Medulla oblongata (tissue), 1 donor: ENCODE measurements around the gene S100A9.
A peak's percentile ranks its signal among the peaks of the same experiment; 100 is the strongest.
"Not testable (repeated sequence)": the region's sequence is repeated elsewhere in the genome, so short reads cannot be mapped to it uniquely, and the experiment has no call there.

Experiments
- DNase-seq: peaks from one replicate; pipeline ENCODE4 v3.0.0-alpha.2; 2015; ENCODE audit errors: extremely low spot score

S100A9 gene

DNA sequence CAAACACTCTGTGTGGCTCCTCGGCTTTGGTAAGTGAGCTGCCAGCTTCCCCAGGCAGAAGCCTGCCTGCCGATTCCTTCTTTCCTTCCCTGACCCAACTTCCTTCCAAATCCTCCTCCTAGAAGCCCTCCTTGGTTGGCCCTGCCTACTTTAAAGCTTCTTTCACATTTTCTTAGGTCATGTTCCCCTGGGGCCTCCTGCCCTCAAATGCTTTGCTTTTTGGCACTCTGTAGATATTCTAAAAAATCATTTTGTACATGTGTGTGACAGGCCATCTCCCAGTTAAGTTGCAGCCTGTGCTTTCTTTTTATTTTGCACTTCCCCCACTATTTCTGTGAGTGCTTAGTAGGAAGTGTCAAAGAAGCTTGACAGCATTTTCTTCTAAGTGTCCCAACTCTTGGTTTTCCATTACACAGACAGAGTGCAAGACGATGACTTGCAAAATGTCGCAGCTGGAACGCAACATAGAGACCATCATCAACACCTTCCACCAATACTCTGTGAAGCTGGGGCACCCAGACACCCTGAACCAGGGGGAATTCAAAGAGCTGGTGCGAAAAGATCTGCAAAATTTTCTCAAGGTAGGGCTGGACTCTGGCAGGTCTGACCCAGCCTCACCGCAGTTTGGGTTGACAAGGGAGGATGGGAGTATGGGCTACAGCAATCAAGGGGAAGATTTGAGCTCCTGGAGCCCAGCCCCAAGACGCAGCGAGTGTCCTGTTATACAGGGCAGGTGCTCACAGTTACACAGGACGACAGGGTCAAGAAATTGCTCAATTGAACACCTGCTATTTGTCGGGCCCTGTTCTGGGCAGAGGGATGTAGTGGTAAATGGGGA is at the start of gene S100A9:
S100A9 (plus strand) TSS at position 2 of the 838 bp plus-strand sequence; CDS start at position 432, 430 bp downstream.
- DNase-seq, result no peak

DNA sequence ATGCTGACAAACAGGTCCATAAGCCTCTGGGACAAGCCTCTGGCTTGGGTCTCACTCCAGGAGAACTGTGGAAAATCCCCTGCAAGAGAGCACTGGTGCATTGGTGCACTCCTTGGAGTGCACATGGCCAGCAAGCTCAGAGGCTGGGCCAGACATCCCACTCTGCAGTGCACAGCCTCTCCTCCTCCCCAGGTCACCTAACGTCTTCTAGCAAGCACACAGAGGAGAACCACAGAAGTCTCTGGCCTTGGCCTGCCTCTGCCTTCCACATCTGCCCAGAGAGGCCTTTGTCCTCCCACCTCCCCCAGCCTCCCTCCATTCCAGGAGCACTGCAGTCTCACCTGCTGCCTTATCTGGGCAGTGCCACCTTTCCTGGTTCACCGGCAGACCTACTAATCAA is 49.1 kb upstream of the S100A9 start:
- no peak for DNase-seq

DNA sequence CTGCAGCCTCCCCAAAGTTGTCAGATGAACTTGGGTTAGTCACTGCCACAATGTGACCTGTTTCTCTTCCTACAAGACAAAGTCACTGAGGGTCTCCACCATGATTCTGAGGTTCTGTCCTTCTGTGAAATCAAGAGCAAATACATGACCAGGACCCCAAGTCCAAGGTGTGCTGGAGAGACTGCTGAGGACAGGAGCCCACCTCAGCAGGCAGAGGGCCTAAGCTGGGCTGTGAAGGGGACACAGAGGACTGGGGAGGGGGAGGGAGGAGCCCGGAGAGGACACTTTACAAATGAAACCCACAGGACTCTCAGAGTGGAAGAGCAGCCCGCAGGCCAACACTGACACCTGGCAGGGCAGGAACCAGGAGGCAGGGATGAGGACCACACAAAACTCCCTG is 48.2 kb upstream of the S100A9 start:
- DNase-seq, result no peak

DNA sequence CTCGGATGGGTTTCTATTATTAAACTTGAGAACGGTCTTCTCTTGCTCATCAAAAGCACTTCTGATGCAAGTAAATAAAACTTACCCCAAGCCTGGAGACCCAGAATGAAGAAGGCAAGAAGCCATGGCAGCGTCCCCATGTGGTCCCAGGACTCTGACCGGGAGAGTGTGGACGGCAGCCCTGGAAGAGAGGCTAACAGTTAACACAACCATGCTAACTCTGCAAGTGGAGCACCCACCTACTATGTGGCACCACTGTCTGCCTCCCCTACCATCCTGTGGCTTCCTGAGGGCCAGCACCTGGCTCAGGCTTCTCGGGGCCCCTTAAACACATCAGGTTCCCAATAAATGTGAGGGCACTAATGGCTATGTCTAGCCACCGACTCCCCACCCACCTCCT is 47.1 kb upstream of the S100A9 start:
- DNase-seq, result no peak

DNA sequence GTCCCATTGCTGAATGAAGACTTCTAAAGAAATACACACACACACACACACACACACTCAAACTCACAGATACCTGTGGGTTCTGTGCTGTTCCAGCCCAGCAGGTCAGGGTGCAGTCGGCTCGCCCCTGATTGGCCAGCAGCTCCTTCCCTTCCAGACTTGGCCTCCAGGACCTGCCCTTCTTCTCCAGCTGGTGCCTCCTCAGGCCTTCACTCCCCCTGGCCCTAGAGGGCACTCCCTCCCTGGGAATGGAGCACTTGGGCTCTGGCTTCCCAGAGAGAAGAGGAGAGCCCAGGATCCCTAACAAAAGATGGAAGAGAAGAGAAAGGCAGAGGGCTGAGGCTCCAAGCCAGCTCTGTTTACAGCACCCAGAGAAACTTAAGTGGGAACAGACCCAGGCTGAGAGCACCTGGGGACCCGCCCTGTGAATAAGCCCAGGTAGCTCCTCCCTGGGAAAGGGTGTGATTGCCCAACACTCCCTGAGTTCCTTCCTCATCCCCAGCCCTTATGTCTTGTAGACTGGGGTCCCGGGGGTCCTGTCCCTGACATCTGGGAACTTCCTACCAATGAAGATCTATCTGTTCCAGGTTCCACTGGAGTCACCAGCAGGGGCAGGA is 45.0 kb upstream of the S100A9 start, which contains the start of gene PGLYRP3:
PGLYRP3 (minus strand) TSS at position 383 of the 617 bp plus-strand sequence. CDS start 2,287 bp downstream, outside the sequence.
- DNase-seq, result no peak

DNA sequence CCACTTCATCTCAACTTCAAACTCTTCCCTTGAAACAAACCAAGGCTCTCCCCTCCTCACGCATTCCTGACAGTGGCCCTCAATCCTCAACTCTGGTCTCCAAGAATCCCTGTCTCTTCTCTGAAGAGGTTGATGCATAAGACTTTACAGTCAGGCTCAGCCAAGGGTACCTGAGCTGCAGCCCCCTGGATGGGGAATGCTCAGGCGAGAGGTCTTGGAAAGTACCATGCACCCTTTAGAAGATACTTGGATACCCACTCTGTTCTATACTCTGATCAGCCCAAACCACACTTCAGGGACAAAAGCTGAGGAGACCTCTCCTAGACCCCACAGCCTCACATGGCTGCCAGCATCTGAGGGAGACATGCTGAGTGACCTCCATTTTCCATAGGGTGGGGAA is 44.4 kb upstream of the S100A9 start:
- DNase-seq, result no peak

DNA sequence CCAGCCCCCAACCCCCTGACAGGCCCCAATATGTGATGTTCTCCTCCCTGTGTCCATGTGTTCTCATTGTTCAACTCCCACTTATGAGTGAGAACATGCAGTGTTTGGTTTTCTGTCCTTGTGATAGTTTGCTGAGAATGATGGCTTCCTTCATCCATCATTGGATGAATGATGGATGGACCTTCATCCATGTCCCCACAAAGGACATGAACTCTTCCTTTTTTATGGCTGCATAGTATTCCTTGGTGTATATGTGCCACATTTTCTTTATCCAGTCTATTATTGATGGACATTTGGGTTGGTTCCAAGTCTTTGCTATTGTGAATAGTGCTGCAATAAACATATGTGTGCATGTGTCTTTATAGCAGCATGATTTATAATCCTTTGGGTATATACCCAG is 43.3 kb upstream of the S100A9 start:
- DNase-seq, result not testable (repeated sequence)

DNA sequence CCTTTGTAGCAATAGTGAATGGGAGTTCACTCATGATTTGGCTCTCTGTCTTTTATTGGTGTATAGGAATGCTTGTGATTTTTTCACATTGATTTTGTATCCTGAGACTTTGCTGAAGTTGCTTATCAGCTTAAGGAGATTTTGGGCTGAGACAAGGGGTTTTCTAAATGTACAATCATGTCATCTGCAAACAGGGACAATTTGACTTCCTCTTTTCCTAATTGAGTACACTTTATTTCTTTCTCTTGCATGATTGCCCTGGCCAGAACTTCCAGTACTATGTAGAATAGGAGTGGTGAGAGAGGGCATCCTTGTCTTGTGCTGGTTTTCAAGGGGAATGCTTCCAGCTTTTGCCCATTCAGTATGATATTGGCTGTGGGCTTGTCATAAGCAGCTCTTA is 41.6 kb upstream of the S100A9 start:
- not testable (repeated sequence) for DNase-seq

DNA sequence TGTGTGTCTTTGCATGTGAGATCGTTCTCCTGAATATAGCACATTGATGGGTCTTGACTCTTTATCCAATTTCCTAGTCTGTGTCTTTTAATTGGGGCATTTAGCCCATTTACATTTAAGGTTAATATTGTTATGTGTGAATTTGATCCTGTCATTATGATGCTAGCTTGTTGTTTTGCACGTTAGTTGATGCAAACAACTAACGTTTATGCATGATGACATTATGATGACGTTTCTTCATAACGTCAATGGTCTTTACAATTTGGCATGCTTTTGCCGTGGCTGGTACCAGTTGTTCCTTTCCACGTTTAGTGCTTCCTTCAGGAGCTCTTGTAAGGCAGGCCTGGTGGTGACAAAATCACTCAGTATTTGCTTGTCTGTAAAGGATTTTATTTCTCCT is 39.5 kb upstream of the S100A9 start:
- not testable (repeated sequence) for DNase-seq

DNA sequence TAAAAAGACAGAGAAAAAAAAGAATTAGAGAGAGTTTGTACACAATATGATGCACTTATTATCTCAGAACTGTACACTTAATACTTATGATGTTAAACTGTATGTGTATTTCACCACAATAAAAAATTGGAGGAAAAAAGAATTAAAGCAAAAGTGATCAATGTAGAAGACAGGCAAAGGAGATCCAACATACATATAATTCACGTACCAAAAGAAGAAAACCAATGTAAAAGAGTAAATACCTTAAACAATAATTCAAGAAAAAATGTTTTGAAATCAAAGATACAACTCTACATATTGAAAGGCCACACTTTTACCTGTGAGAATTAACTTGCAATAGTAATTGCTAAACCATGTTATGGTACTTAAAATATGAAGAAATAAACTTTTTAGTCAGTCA is 35.1 kb upstream of the S100A9 start:
- DNase-seq, result no peak

DNA sequence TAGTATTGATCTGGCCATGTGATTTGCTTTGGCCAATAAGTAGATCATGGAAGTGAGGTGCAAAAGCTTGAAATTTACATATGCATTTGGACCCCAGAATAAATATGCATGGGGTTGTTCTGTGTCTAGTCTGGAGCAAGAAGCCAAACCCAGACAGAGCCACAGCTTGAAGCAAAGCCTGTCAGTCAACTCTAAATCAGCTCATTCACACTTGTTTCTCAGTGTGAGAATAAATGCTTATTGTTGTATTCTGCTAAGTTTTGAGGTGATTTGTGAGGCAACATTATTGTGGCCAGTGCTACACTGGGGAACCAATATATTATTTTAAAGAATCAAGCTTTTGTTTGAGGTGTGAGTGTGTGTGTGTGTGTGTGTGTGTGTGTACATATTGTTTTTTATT is 32.7 kb upstream of the S100A9 start:
- peak; percentile 76 for DNase-seq

DNA sequence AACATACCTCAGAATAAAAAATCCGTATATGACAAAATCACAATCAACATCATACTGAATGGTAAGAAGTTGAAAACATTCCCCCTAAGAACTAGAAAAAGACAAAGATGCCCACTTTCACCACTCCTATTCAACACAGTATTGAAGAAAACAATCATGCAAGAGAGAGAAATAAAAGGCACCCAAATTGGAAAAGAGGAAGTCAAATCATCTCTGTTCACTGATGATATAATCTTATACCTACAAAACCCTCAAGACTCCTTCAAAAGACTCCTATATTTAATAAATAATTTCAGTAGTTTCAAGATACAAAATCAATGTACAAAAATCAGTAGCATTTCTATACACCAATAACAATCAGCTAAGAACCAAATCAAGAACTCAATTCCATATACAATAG is 23.8 kb upstream of the S100A9 start:
- no peak for DNase-seq

DNA sequence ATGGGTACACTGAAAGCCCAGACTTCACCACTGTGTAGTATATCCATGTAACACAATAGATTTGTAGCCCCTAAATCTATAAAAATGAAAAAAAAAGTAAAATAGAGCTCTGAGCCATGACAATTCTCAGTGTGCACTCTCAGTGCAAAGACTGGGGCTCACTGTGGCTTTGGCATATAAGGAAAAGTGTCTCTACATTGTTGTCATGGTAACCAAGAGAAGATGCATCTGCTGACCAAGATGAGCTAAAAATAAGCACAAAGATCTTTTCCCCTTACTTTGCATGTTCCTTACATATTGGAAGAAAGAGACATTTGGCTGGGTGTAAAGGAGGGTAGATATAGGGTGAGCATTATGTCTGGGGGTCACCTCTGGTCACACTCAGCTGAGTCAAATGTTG is 21.0 kb upstream of the S100A9 start:
- no peak for DNase-seq

DNA sequence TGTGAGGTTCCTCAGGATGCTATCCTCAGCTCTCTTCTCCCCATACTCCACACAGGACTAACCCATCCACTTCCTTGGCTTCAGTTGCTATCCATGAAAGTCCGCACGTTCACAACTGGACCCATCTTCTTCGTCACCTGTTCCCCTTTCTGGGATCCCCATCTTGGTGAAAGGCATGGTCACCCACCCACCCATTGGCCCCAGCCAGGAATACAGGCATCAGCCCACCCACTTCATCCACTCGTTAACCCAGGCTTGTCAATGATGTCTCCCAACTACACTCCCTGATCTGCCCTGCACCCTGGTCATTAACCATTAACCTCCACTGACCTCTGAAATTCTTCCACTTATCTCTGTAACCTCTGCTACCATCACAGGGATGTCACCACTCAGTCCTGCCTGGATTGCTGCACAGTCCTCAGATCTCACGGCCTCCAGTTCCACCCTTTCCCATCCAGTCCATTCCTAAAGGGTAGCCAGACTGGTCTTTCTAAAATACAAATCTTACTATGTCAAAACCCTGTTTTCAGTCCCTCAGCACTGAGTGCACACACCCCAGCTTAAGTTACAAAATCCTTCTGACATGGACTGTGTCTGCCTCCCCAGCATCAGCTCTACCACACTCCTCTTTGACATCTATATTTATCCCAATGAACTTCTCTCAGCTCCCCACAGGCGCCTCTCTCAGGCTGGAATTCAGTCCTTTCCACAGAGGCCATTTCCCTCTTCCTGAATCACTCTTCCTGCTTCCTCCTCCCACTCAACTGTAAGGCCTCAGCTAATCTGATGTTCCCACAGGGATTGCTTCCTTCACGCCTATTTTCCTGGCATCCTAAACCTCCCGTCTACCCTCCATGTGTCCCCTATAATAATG is 19.4 kb upstream of the S100A9 start:
- DNase-seq, result no peak

DNA sequence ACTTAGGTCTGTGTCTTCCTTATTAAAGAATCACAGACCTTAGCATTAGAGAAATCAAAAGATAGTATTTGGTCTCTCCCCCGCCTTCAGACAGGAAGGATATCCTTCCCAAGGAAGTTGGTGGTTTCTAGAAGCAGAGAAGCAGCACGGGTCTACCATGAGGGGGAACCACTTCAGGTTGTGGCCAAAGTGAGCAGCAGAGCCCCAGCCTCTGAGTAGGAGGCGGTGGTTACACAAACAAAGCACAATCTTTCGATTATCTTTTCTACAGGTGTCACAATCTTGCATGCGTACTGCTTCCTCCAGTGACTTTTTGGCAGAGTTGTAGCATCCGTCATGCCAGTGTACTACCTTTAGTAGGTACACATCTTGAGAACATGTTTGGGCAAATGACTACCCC is 17.9 kb upstream of the S100A9 start:
- DNase-seq, result no peak

DNA sequence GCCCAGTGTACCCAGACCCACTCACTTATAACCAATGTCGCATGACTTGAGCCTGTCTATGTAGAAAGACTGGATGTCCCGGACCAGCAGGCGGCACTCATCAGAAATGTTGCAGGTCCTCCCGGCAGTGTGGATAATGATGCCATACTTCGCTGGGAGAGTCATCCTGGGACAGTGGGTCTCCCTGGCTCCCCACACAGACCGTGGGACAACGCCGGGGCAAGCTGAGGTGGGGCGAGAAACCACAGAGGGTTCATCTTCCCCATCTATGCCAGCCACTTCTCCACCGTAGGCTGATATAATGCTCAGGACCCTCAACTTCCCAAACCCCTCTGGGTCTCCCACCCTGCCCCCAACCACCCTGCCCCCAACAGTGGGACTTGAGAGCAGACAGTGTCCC is 17.3 kb upstream of the S100A9 start:
- DNase-seq, result no peak

DNA sequence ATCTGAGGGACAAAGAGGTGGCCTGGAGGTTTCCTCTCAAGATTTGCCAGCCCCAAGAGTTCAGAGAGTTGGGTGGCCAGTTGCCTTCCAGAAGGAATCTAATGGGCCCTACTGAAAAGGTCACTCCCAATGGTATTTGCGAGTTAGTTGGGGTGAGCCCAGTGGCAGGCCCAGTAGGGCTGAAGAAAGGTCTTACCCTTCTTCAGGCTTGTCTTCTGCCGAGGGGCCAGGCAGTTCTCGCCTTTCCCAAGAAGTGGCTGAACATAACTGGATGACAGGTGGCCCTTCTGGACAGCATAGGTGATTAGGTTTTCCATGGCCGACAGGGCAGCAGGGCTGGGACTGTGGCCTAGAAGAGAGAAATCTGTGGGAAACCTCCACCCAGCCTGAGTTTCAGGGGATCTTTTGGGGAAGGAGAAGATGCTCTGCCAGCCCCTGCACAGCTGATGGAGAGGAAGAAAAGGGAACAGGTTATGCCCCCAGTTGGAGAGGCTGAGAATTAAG is 16.2 kb upstream of the S100A9 start:
- DNase-seq, result no peak

DNA sequence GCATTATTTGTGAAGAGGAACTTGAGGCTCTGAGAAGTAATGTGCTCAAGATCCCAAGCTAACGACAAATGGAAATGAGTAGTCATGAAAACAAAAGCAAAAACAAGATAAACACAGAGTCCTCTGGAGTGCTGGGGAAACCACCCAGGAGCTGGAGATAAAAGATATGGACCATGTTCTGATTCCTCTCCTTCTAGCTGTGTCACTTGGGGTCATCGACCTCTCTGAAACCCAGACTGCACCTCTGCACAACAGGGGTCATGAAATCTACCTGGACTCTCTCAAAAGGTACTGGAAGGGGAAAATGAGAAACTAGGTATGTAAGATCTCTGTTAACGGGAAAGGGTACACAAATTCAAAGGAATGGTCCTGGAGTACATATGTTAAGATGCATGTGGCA is 15.5 kb upstream of the S100A9 start:
- DNase-seq, result no peak

DNA sequence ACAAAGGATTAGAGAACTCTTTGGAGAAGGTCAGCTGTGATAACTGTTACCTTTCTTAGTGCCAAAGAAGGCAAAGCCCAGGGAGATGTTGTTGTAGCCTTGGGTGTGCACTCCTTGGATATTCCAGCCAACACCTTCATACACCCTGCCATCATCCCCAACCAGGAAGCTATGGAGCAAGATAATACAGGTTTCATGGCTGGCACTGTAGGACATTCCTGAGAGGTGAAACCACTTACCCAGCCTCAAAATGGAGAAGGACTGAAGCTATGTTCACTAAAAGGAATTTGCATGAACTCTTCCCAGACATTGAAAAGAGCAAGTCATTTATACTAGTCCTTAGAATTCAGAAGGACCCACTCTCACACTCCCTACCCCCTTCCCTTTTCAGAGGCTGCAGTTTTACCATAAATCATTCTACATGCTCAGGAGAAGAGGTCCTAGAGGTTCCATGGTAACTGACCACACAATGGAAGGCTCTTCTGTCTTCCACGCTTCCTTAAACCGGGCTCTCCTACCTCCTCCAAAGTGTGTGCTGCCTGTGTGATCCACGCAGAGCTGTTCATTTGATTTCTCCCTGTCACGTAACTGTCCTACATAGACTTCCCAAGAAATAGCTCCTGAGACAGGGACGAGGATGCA is 14.5 kb upstream of the S100A9 start:
- no peak for DNase-seq

DNA sequence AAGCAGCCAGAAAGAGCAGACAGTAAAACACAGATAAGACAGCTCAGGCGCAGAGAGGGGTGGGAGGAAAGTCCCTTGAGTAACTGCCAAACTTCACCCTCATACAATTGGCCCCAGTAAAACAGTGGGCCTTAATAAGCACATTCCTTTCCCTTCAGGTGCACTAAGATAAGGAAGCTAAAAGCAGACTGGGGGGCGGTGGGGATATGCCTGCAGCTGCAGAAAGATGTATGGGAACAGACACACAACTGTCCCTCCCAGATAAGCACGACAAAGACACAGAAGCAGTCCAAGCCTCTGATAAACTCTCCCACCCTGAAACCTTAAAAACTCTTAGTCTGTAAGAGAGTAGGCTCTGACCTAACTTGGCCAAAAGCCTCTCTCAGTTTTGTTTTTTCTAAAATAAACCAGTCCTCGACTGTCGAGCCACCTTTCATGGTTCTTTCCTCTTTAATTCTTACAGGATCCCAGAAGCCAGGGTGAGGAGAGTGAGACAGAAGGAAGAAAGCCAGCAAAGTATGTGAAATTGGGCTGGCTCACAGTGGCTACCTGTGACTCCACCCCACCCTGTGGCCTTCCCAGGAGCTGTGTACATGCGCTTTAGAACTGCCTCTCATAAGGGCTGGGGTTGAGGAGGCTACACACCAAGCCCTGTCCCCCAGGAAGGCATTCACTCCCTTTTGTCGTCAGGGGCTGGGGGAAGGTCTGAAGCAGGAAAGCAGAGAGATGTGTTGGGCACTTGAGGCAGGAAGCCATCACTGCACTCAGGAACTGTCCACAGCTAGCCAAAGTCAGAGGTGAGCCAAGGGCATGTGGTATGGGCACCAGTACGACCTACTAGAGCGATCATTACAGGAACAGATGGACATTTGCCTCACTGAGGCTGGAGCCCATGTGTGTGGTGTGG is 13.6 kb upstream of the S100A9 start:
- no peak for DNase-seq

DNA sequence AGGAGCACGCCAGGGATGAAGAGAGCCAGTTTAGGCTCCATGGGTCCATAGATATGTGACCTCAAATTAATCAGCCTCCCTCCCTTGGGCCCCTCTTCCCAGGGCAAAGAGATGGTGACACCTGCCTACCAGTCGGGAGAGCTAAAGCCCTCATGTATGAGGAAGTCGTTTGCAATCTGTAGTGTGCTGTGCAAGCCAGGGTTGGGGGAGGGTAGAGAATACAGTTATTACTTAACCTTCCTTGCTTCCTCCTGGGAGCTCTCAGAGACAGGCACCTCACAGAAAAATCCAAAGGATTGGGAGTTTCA is 13.0 kb upstream of the S100A9 start:
- no peak for DNase-seq
